ENCODE results near the gene PLIN5.
A peak's percentile ranks its signal among the peaks of the same experiment; 100 is the strongest.

The PLIN5 gene

GRCh38 chr19:4534836-4535658 lies at the start of gene PLIN5:
PLIN5 (minus strand) TSS chr19:4535224; CDS start chr19:4534074, 1,150 bp downstream.
- peak; percentile 75 for DNase-seq

- no peak for DNase-seq
Observed at GRCh38 chr19:4583961-4584669, 49.1 kb upstream of the PLIN5 start.

- no peak for DNase-seq
Observed at GRCh38 chr19:4582980-4583842, 48.2 kb upstream of the PLIN5 start.

GRCh38 chr19:4581666-4582553 lies 46.9 kb upstream of the PLIN5 start:
- DNase-seq, result no peak

GRCh38 chr19:4580961-4581665 lies 46.1 kb upstream of the PLIN5 start:
- no peak for DNase-seq

- no peak for DNase-seq
Observed at GRCh38 chr19:4580021-4580901, 45.2 kb upstream of the PLIN5 start.

- no peak for DNase-seq
Observed at GRCh38 chr19:4579389-4579788, 44.4 kb upstream of the PLIN5 start.

- no peak for DNase-seq
Observed at GRCh38 chr19:4578552-4579248, 43.7 kb upstream of the PLIN5 start.

GRCh38 chr19:4577020-4577782 lies 42.2 kb upstream of the PLIN5 start:
- no peak for DNase-seq

GRCh38 chr19:4576016-4576933 lies 41.3 kb upstream of the PLIN5 start:
- peak; percentile 73 for DNase-seq

- peak; percentile 81 for DNase-seq
Observed at GRCh38 chr19:4575267-4576015, 40.4 kb upstream of the PLIN5 start.

GRCh38 chr19:4573682-4574081 lies 38.7 kb upstream of the PLIN5 start:
- DNase-seq, result no peak

- peak; percentile 86 for DNase-seq
Observed at GRCh38 chr19:4571305-4571917, 36.4 kb upstream of the PLIN5 start.

- DNase-seq, result no peak
Observed at GRCh38 chr19:4570916-4571304, 35.9 kb upstream of the PLIN5 start.

GRCh38 chr19:4570402-4570801 lies 35.4 kb upstream of the PLIN5 start:
- no peak for DNase-seq

GRCh38 chr19:4568886-4569285 lies 33.9 kb upstream of the PLIN5 start:
- DNase-seq, result no peak
